ENCODE measurements around the gene NPM1. TPM values are rescaled to one million over a fixed set of nuclear protein-coding genes. Genes with fewer than 3 reads are reported as not detected.
A peak's percentile ranks its signal among the peaks of the same experiment; 100 is the strongest.
"Not testable (repeated sequence)": the region's sequence is repeated elsewhere in the genome, so short reads cannot be mapped to it uniquely, and the experiment has no call there.

Gene NPM1
- polyA plus RNA-seq, 3 donors from 2014 or later: 274 to 417 (median 355) TPM

- H3K4me3 Mint-ChIP-seq: no peak overlapping the region
- H3K27ac Mint-ChIP-seq: peak overlapping the region in 1 of 6 donors; percentile 42
- peaks cover 30 to 65% (median 31%) of the 10 kb centered on the region in 3 donors for H3K36me3 Mint-ChIP-seq
- no peak for DNase-seq
- peaks cover 0 to 3% (median 0%) of the 10 kb centered on the region in 3 donors for H3K27me3 Mint-ChIP-seq (ENCODE audit: low read depth in 3 of 3)
- H3K4me1 Mint-ChIP-seq: peaks cover 0 to 61% of the 10 kb centered on the region in 2 donors
- H3K9me3 Mint-ChIP-seq: no peaks in the 10 kb centered on the region
Measured at GRCh38 chr5:171409164-171410136, 21.8 kb downstream of the NPM1 start.

- Mint-ChIP-seq H3K4me3 (no peak overlapping the region), H3K27me3 (ENCODE audit: low read depth in 3 of 3) (no peaks in the 10 kb centered on the region), H3K27ac (no peak overlapping the region), H3K4me1 (peaks cover 0 to 56% of the 10 kb centered on the region in 2 donors), H3K9me3 (no peaks in the 10 kb centered on the region), H3K36me3 (peaks cover 30 to 62% (median 30%) of the 10 kb centered on the region in 3 donors)
- no peak for DNase-seq
Measured at GRCh38 chr5:171410181-171410580, 22.5 kb downstream of the NPM1 start.

- Mint-ChIP-seq H3K9me3 (no peaks in the 10 kb centered on the region), H3K27me3 (ENCODE audit: low read depth in 3 of 3) (no peaks in the 10 kb centered on the region), H3K4me1 (peaks cover 0 to 42% of the 10 kb centered on the region in 2 donors), H3K4me3 (no peak overlapping the region), H3K27ac (peak overlapping the region in 1 of 6 donors; percentile 54), H3K36me3 (peaks cover 14 to 47% (median 20%) of the 10 kb centered on the region in 3 donors)
- DNase-seq: no peak
Measured at GRCh38 chr5:171412186-171412585, 24.5 kb downstream of the NPM1 start.

- DNase-seq: no peak
- H3K36me3 Mint-ChIP-seq: peaks cover 11 to 37% (median 11%) of the 10 kb centered on the region in 3 donors
- H3K27ac Mint-ChIP-seq: peak overlapping the region in 2 of 6 donors; percentile 17 to 65
- no peak overlapping the region for H3K4me3 Mint-ChIP-seq
- no peaks in the 10 kb centered on the region for H3K9me3 Mint-ChIP-seq
- H3K27me3 Mint-ChIP-seq (ENCODE audit: low read depth in 3 of 3): no peaks in the 10 kb centered on the region
- H3K4me1 Mint-ChIP-seq: peaks cover under 1 to 34% of the 10 kb centered on the region in 2 donors
Measured at GRCh38 chr5:171413153-171413910, 25.7 kb downstream of the NPM1 start.

GRCh38 chr5:171413993-171414392 lies 26.3 kb downstream of the NPM1 start:
- not testable (repeated sequence) for H3K27ac Mint-ChIP-seq; H3K27me3 Mint-ChIP-seq (ENCODE audit: low read depth in 3 of 3); H3K4me3 Mint-ChIP-seq; DNase-seq; H3K9me3 Mint-ChIP-seq
- Mint-ChIP-seq H3K36me3 (peaks cover 11 to 32% (median 11%) of the 10 kb centered on the region in 3 donors), H3K4me1 (peaks cover 6 to 35% of the 10 kb centered on the region in 2 donors)

GRCh38 chr5:171415115-171415730 lies 27.6 kb downstream of the NPM1 start:
- no peak for DNase-seq
- Mint-ChIP-seq H3K27me3 (ENCODE audit: low read depth in 3 of 3) (peaks cover 0 to 6% (median 2%) of the 10 kb centered on the region in 3 donors), H3K4me3 (no peak overlapping the region), H3K4me1 (peaks cover 9 to 32% of the 10 kb centered on the region in 2 donors), H3K36me3 (peaks cover 9 to 27% (median 11%) of the 10 kb centered on the region in 3 donors), H3K27ac (no peak overlapping the region), H3K9me3 (no peaks in the 10 kb centered on the region)

GRCh38 chr5:171416160-171417049 lies 28.8 kb downstream of the NPM1 start:
- Mint-ChIP-seq H3K27me3 (ENCODE audit: low read depth in 3 of 3) (peaks cover 0 to 13% (median 5%) of the 10 kb centered on the region in 3 donors), H3K36me3 (peaks cover 6 to 18% (median 11%) of the 10 kb centered on the region in 3 donors), H3K9me3 (no peaks in the 10 kb centered on the region), H3K4me3 (no peak overlapping the region), H3K27ac (no peak overlapping the region), H3K4me1 (peaks cover 14 to 29% of the 10 kb centered on the region in 2 donors)
- no peak for DNase-seq

- peaks cover 12 to 14% of the 10 kb centered on the region in 2 donors for H3K4me1 Mint-ChIP-seq
Measured at GRCh38 chr5:171418316-171418981, 30.8 kb downstream of the NPM1 start.

GRCh38 chr5:171418982-171419687 lies 31.5 kb downstream of the NPM1 start, which contains the start of gene FGF18:
Gene FGF18 (plus strand): TSS chr5:171419647. CDS start chr5:171420200, 553 bp downstream.
- Mint-ChIP-seq H3K4me3 (peak within 1 kb of the TSS; percentile 73 to 87 (median 83)), H3K27ac (no peak within 1 kb of the TSS), H3K27me3 (ENCODE audit: low read depth in 3 of 3) (peaks cover under 1 to 13% (median 5%) of the 10 kb centered on the region in 3 donors), H3K36me3 (no peaks in the 10 kb centered on the region), H3K4me1 (peaks cover 12 to 14% of the 10 kb centered on the region in 2 donors), H3K9me3 (no peaks in the 10 kb centered on the region)
- DNase-seq: peak; percentile 27 to 40 (median 34)

More at GRCh38 chr5:171418316-171418981, 30.8 kb downstream of the NPM1 start:
- Mint-ChIP-seq H3K27ac (no peak overlapping the region), H3K27me3 (ENCODE audit: low read depth in 3 of 3) (peaks cover 0 to 13% (median 5%) of the 10 kb centered on the region in 3 donors), H3K36me3 (no peaks in the 10 kb centered on the region), H3K9me3 (no peaks in the 10 kb centered on the region), H3K4me3 (peak overlapping the region; percentile 62 to 77 (median 68))
- DNase-seq: peak; percentile 20 to 32 (median 29)

GRCh38 chr5:171419688-171420430 lies 32.2 kb downstream of the NPM1 start:
- Mint-ChIP-seq H3K9me3 (no peaks in the 10 kb centered on the region), H3K4me1 (peaks cover 12 to 14% of the 10 kb centered on the region in 2 donors), H3K36me3 (no peaks in the 10 kb centered on the region), H3K27me3 (ENCODE audit: low read depth in 3 of 3) (peaks cover 1 to 13% (median 5%) of the 10 kb centered on the region in 3 donors), H3K27ac (no peak overlapping the region), H3K4me3 (peak overlapping the region; percentile 73 to 87 (median 83))
- peak in 2 of 3 donors; percentile 7 to 15 for DNase-seq
